Measurements from ENCODE around the gene GID8.
"Not testable (repeated sequence)": the region's sequence is repeated elsewhere in the genome, so short reads cannot be mapped to it uniquely, and the experiment has no call there.

Gene GID8

DNA sequence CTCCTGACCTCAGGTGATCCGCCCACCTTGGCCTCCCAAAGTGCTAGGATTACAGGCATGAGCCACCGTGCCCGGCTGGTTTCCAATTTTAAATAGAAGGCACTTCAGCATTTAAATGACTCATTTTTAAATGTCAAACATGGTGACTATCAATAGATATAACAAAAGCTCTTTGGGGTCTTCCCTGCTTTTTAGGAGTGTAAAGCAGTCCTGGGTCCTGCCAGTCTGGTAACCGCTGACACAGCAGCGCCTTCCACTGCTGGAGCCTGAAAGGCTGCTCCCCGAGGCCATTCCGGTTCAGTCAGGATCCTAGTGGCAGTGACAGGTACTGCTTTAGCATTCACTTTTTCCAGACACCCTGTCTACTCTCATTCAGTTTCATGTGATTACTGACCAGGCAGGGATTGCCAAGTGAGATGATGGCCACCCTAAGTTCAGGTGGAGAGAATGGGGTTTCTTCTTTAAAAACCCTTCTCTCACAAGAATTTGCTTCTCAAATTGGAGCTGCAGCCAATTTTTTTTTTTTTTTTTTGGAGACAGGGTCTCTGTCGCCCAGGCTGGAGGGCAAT is 16.7 kb upstream of the GID8 start:
- no peaks in the 10 kb centered on the region for H3K9me3 Mint-ChIP-seq
- peak; percentile 69 for DNase-seq (ENCODE audit: low spot score)
- peak overlapping the region; percentile 87 for H3K27ac Mint-ChIP-seq
- peak overlapping the region; percentile 81 for H3K4me3 Mint-ChIP-seq
- no peaks in the 10 kb centered on the region for H3K27me3 Mint-ChIP-seq (ENCODE audit: low read depth)
- peaks cover 66% of the 10 kb centered on the region for H3K4me1 Mint-ChIP-seq (ENCODE audit: low read depth)
- peaks cover 27% of the 10 kb centered on the region for H3K36me3 Mint-ChIP-seq (ENCODE audit: low read depth)

DNA sequence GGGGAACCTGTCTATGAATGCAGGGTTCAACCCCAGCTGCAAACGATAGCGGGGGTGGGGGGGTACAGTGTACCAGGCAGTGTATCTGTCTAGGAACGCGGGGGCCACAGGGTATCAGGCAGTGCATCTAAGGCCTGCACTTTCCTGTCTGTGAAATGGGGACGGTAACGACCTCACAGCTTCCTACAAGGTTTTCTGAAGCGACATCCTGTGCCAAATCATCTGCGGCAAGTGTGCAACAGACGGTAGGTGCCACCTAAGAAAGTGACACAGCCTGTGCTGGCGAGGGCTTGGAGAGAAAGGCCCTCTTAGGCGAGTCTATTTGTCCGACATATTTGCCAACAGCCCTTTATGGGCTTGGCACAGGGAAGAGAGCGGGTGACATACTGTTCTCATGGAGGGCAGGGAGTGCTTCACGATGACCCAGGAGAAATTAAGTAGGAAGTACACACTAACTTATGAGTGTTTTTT is 15.5 kb upstream of the GID8 start:
- Mint-ChIP-seq H3K4me3 (peak overlapping the region; percentile 81), H3K36me3 (ENCODE audit: low read depth) (peaks cover 29% of the 10 kb centered on the region)
- DNase-seq (ENCODE audit: low spot score) = no peak

DNA sequence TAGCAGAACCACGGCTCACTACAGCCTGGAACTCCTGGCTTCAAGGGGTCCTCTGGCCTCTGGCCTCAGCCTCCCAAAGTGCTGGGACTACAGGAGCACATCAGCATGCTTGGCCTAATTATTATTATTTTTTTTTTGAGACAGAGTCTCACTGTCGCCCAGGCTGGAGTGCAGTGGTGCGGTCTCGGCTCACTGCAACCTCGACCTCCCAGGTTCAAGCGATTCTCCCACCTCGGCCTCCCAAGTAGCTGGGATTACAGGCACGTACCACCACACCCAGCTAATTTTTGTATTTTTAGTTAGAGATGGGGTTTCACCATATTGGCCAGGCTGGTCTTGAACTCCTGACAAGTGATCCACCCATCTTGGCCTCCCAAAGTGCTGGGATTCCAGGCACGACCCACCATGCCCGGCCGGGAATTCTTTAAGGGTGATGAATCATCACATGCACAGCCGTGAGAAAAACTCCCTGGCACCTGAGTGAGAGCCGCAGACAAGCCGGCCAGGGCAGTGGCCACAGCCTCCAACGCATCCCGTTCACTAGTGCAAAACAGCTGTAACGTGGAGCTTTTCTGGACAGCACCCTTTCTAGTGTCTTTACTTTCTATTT is 14.8 kb upstream of the GID8 start:
- not testable (repeated sequence) for H3K27me3 Mint-ChIP-seq (ENCODE audit: low read depth); H3K9me3 Mint-ChIP-seq; DNase-seq (ENCODE audit: low spot score)
- H3K4me1 Mint-ChIP-seq (ENCODE audit: low read depth) = peaks cover 63% of the 10 kb centered on the region
- H3K36me3 Mint-ChIP-seq (ENCODE audit: low read depth) = peaks cover 26% of the 10 kb centered on the region
- H3K27ac Mint-ChIP-seq = peak overlapping the region; percentile 94
- H3K4me3 Mint-ChIP-seq = peak overlapping the region; percentile 81

More for the DNA sequence above, 15.5 kb upstream of the GID8 start:
- Mint-ChIP-seq H3K27ac (peak overlapping the region; percentile 94), H3K4me1 (ENCODE audit: low read depth) (peaks cover 64% of the 10 kb centered on the region), H3K9me3 (no peaks in the 10 kb centered on the region), H3K27me3 (ENCODE audit: low read depth) (no peaks in the 10 kb centered on the region)

DNA sequence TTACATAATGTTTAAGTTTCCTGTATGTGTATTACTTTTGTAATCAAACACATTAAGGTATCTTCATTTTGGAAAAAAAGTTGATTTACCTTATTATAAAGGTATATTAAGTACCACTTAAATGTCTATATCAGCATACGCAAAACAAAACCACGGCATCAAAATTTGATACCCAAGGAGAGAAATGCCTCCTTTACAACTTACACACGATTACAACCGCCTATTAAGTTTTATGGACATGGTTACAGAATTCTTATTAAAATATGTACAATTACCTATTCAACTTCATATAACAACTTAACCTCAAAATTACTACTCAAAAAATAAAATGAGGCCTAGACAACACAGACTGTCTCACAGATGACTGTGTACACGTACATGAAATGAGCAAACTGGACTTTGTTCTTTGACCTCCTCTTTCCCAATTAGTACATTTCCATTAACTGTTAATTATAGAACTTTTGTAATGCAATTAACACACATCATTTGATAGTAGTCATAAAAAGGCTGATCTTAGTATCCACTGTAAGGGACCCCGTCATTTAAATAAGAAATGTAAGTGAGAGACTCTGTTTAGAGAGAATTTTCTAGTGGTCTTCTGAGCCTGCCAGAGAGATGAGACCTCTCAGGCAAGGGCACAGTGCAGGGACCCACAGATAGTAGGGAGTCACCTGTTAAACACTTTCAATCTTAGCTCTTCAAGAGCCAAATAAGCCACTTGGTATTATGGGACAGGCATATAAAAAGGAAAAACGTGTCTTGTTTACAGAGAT is 14.1 kb upstream of the GID8 start:
- H3K4me3 Mint-ChIP-seq = peak overlapping the region; percentile 90
- peak overlapping the region; percentile 87 for H3K27ac Mint-ChIP-seq
- H3K4me1 Mint-ChIP-seq (ENCODE audit: low read depth) = peaks cover 62% of the 10 kb centered on the region

DNA sequence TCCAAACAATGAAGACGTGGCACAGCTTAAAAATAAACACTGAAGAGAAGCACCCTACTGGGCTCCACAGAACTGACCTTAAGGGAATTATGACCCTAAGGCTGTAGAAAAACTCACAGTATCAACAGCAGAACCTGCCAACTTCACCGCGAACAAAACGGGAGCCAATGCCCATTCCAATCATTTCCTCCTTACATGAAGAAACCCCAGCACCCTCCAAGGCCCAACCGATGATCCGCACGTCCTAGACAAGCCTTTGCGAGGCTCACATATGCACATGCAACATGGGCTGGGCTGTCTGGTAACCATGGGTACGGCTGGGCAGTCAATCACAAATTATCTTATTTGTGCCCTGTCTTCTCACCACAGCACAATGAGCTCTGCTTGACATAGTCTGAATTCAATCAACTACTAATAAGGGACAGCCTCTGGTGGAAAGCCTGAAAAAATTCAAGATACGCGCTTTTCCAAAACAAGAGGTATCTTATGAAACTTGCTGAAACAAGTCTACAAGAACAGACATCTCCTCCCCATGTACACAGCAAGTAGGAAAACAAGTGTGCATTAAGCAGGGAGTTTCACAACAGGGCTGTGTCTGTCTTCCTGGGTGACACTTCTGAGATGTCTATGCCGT is 13.4 kb upstream of the GID8 start:
- Mint-ChIP-seq H3K27me3 (ENCODE audit: low read depth) (no peaks in the 10 kb centered on the region), H3K9me3 (no peaks in the 10 kb centered on the region), H3K4me3 (peak overlapping the region; percentile 90), H3K27ac (peak overlapping the region; percentile 87), H3K36me3 (ENCODE audit: low read depth) (peaks cover 28% of the 10 kb centered on the region), H3K4me1 (ENCODE audit: low read depth) (peaks cover 55% of the 10 kb centered on the region)
- no peak for DNase-seq (ENCODE audit: low spot score)

More for the DNA sequence above, 14.1 kb upstream of the GID8 start:
- Mint-ChIP-seq H3K27me3 (ENCODE audit: low read depth) (no peaks in the 10 kb centered on the region), H3K9me3 (no peaks in the 10 kb centered on the region), H3K36me3 (ENCODE audit: low read depth) (peaks cover 28% of the 10 kb centered on the region)
- no peak for DNase-seq (ENCODE audit: low spot score)

DNA sequence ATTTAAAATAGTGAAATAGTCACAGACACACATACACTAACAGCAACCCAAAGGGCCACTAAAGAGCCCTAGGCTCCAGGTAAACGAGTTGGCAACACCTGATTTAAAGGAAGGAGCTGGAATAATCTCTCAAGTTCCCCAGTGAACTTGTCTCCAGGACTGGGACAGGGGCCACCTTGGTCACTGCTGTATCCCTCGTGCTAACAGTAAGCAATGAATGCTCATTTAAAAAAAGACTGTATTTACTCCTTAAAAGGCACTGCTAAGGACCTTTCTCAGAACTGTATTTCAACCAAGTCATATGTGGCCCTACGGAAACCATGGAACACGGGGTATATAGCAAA is 12.9 kb upstream of the GID8 start:
- peaks cover 54% of the 10 kb centered on the region for H3K4me1 Mint-ChIP-seq (ENCODE audit: low read depth)
- no peaks in the 10 kb centered on the region for H3K27me3 Mint-ChIP-seq (ENCODE audit: low read depth)
- DNase-seq (ENCODE audit: low spot score) = no peak
- H3K36me3 Mint-ChIP-seq (ENCODE audit: low read depth) = peaks cover 28% of the 10 kb centered on the region
- no peaks in the 10 kb centered on the region for H3K9me3 Mint-ChIP-seq
- peak overlapping the region; percentile 90 for H3K4me3 Mint-ChIP-seq
- H3K27ac Mint-ChIP-seq = peak overlapping the region; percentile 87

DNA sequence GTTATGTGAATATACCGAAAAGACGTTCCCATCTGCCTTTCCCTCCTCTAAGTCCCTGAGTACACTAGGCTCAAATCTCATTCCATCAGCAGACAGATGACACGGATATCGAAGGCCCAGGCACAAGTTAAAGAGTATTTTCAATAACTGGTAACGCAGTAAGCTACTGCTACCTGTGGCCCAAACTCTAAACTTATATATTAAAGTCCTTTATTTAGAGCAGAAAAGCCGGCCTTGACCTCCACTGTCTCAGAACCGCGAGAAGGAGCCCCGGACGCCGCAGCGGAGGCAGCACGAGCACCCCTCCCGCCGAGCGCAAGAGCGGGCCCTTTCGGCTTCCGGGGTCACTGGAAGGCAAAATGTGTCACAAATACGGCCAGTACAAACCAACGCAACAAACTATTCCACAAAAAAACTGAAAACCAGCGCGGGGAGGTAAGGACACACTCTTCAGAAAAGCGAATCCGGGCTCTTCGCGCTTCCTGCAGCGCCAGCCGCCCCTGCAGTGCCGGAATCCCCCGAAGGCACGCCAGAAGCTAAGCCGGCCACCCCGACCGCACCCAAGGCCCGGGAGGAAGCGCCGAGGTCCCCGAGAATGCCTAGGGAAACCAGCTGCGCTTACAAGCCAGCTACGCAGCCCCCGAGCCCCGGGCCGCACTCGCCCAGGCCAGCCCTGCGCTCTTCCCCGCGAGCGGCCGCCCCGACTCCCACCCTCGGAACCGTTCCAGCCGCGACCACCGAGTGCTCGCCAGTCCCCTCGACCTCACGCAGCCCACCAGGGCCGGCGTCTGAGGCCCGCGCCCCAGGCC is 12.3 kb upstream of the GID8 start:
- Mint-ChIP-seq H3K27me3 (ENCODE audit: low read depth) (no peaks in the 10 kb centered on the region), H3K4me1 (ENCODE audit: low read depth) (peaks cover 54% of the 10 kb centered on the region), H3K4me3 (peak overlapping the region; percentile 90), H3K27ac (peak overlapping the region; percentile 87), H3K36me3 (ENCODE audit: low read depth) (peaks cover 28% of the 10 kb centered on the region), H3K9me3 (no peaks in the 10 kb centered on the region)
- DNase-seq (ENCODE audit: low spot score) = no peak

DNA sequence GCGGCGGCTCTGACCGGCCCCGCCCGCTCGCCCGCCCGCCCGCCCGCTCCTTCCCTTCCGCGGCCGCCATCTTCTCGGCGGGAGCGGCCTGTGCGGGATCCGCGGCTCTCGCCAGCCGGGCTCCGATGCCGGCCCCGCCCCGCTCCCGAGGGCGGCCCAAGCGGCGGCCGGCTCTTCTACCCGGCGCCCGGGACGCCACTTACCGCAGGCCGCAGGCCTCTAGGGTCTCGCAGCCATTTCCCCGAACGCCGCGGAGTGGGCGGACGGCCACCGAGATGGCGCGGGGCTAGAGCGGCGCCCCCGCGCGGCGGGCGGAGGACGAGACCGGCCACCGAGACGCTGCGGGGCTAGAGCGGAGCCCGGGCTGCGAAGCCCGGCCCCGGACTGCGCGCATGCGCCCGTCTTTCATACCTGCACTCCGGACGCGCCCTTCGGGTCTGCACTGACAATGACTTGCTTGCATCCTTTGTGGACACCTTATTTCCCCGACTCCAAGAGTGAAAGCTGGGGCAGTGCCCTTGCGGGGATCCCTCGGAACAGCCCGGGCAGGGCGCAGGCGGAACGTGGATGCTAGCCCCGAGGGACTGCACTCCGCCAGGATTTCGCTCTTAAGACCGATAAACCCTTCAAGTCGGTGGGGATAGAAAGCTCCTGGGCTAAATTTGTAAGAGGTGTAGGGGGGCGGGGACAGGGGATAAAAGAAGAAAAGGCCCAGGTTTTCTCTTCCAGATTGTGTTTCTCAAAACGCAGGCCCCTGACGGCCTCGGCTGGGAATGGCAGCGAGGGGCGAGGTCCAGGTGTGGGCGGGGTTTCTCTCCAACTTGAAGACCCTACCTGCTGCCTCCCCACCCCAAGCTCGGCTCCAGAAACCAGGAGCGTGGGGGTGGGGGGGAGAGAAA is 11.5 kb upstream of the GID8 start, which contains the start of gene DIDO1:
DIDO1 (minus strand) TSS at position 277 of the 899 bp plus-strand sequence.
- peaks cover 27% of the 10 kb centered on the region for H3K36me3 Mint-ChIP-seq (ENCODE audit: low read depth)
- H3K4me1 Mint-ChIP-seq (ENCODE audit: low read depth) = peaks cover 53% of the 10 kb centered on the region
- H3K9me3 Mint-ChIP-seq = no peaks in the 10 kb centered on the region
- H3K4me3 Mint-ChIP-seq = peak within 1 kb of the TSS; percentile 94
- DNase-seq (ENCODE audit: low spot score) = peak; percentile 92
- peak within 1 kb of the TSS; percentile 90 for H3K27ac Mint-ChIP-seq
- no peaks in the 10 kb centered on the region for H3K27me3 Mint-ChIP-seq (ENCODE audit: low read depth)

DNA sequence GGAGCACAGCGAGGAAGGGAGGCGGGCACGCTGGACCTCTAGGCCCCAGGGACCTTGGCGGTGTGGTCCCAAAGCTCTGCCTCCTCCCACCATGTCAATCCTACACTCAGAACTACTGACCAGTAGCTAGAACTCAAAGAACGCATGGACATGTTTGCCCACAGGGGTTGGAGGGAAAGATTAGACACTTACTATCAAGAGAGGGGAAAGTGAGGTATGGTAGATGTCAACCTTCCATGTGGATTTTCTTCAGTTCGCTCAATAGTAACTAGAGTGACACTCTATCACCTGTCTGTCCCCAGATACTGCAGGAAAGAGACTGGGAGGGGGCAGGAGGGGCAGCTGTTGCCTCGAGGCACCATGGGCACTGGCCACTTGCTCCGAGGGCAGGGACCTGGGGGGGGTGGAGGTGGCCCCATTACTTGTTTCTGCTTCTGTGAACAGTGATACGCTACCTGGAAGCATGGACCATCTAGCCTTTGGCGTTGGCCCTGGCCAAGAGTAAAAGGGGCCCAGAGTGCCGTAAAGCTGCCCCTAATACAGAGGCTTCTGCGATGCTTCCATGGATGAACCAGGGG is 10.7 kb upstream of the GID8 start:
- Mint-ChIP-seq H3K9me3 (no peaks in the 10 kb centered on the region), H3K4me3 (peak overlapping the region; percentile 94), H3K36me3 (ENCODE audit: low read depth) (peaks cover 27% of the 10 kb centered on the region), H3K27ac (peak overlapping the region; percentile 90), H3K27me3 (ENCODE audit: low read depth) (no peaks in the 10 kb centered on the region), H3K4me1 (ENCODE audit: low read depth) (peaks cover 53% of the 10 kb centered on the region)
- DNase-seq (ENCODE audit: low spot score) = no peak

DNA sequence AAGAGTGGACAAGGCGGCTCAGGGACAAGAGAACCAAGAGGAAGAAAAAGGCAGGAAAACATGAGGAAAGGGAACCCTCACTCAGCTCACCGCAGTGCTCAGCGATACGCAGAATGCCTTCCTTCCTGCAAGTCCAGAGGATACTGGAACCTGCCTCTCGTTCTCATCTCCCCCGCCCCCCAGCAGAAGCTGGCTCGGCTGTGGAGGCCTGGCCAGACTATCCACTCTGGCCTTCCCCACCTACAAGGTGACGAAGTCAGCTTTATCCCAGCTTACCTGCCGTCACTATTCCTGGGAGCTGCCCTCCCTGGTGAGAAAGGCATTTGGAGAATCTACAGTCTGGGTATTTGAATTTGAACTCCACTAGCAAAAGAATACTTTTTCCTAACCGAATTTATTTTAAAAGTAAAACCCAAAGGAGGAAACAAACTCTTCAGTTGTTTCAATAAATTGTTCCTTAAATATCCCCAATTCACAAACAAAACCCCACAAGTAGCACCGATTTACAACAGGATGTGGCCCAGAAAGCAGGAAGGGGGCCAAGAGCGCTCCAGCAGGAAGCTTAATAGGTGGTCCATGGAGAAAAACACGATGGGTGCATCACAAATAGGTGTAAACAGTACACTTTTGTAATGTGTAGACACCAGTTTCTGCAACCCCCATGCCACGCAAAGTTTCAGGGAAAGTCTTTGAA is 9.6 kb upstream of the GID8 start:
- Mint-ChIP-seq H3K27me3 (ENCODE audit: low read depth) (no peaks in the 10 kb centered on the region), H3K4me1 (ENCODE audit: low read depth) (peaks cover 52% of the 10 kb centered on the region)
- DNase-seq (ENCODE audit: low spot score) = no peak

DNA sequence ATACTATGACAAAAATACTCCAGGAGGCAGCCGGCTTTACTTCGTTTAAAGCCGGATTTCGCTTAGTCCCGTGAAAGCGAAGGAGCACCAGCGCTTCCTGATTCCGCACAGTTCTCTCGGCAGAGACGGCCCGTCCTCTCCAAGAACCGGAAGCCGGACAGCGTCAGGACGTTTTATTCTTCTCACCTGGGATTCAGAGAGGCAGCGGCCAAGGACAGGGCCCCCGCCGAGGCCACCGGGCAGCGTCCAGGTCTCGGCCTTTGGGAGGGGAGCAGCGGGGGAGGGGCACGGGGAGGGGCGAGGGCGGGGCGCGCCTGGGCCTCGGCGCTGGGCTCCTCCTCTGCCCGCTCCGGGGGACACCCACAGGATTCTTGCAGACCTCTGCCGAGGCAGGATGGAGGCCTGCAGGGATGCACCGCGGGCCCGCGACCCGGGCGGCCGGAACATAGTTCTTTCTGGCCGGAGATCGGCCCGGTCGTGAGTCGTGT is 8.9 kb upstream of the GID8 start:
- Mint-ChIP-seq H3K36me3 (ENCODE audit: low read depth) (peaks cover 25% of the 10 kb centered on the region), H3K27me3 (ENCODE audit: low read depth) (no peaks in the 10 kb centered on the region), H3K4me3 (peak overlapping the region; percentile 94), H3K27ac (peak overlapping the region; percentile 75), H3K9me3 (no peaks in the 10 kb centered on the region), H3K4me1 (ENCODE audit: low read depth) (peaks cover 47% of the 10 kb centered on the region)
- peak; percentile 52 for DNase-seq (ENCODE audit: low spot score)

More for the DNA sequence above, 9.6 kb upstream of the GID8 start:
- peaks cover 27% of the 10 kb centered on the region for H3K36me3 Mint-ChIP-seq (ENCODE audit: low read depth)
- H3K4me3 Mint-ChIP-seq = peak overlapping the region; percentile 94
- peak overlapping the region; percentile 75 for H3K27ac Mint-ChIP-seq
- H3K9me3 Mint-ChIP-seq = no peaks in the 10 kb centered on the region

DNA sequence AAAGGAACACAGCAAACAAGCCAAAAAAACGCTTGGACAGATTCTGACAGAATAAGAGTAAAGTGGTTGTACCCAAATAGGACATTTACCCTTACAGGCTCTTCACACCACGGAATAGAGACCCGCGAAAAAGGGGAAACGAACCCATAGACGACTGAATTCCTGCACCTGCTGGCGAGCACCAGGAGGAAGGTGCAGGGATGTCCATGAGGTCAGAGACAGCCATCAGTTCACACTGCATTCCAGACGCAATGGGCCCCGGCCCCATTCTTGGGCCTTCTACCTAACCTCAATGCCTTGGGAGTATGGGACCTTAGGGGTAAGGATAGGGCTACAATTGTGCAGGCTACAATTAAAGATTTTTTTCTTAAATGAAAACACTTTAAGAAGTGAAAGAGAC is 6.5 kb upstream of the GID8 start:
- Mint-ChIP-seq H3K27ac (no peak overlapping the region), H3K4me1 (ENCODE audit: low read depth) (peaks cover 40% of the 10 kb centered on the region), H3K4me3 (no peak overlapping the region), H3K36me3 (ENCODE audit: low read depth) (peaks cover 15% of the 10 kb centered on the region), H3K9me3 (no peaks in the 10 kb centered on the region), H3K27me3 (ENCODE audit: low read depth) (no peaks in the 10 kb centered on the region)
- DNase-seq (ENCODE audit: low spot score) = no peak

All from T-helper 2 cell treated with Interferon-gamma antibody and Interleukin-4, amounts not matched to agents 5 μg/mL and 100 μg/mL, for 36 hours (primary cell).